Adrenal gland (tissue), 12 donors: ENCODE measurements around the gene TACC2. TPM values are rescaled to one million over a fixed set of nuclear protein-coding genes. Genes with fewer than 3 reads are reported as not detected.

ENCODE experiments used
- DNase-seq, 7 donors: peaks; one replicate each; pipeline ENCODE4 v3.0.0-alpha.2; 2019 to 2020
- H3K27ac ChIP-seq, 5 donors: fragments of 200-600 bp; sonication (generic) in 4 of 5; 1 replicate in 3 of 5; 2 replicates in 2 of 5; pipeline versions ENCODE4 v1.5.1 to v1.8.0; 2016 to 2020; ENCODE audit warnings: mild to moderate bottlenecking in 1 of 5
- H3K27me3 ChIP-seq: fragments of 200-600 bp; 2 replicates; pipeline ENCODE4 v1.8.0; 2021
- H3K36me3 ChIP-seq, 2 donors: fragments of 200-600 bp; replicated peaks in 1 of 2; 1 replicate in 1 of 2; 2 replicates in 1 of 2; pipeline versions ENCODE4 v1.5.1 to v1.8.0; 2018 to 2022
- H3K4me1 ChIP-seq, 2 donors: fragments of 200-600 bp; replicated peaks in 1 of 2; 1 replicate in 1 of 2; 2 replicates in 1 of 2; pipeline versions ENCODE4 v1.5.1 to v1.8.0; 2018 to 2021
- H3K4me3 ChIP-seq, 4 donors: fragments of 200-600 bp; sonication (generic) in 3 of 4; one replicate each; pipeline ENCODE4 v1.5.1; 2016 to 2018
- H3K9me3 ChIP-seq, 3 donors: fragments of 200-600 bp; sonication (generic) in 1 of 3; replicated peaks in 1 of 3; 1 replicate in 2 of 3; 2 replicates in 1 of 3; pipeline versions ENCODE4 v1.5.1 to v1.8.0; 2016 to 2021
- POLR2A ChIP-seq, 2 donors: fragments of 450-650 bp; IDR thresholded peaks; one replicate each; pipeline ENCODE4 v1.6.1; 2017; ENCODE audit warnings: antibody characterized with exemption in 2 of 2, mild to moderate bottlenecking in 2 of 2, moderate library complexity in 1 of 2
- WGBS, 4 donors: extraction: QIAGEN DNeasy Blood & Tissue Kit in 2 of 4; methylation state at CpG; one replicate each; pipeline versions ENCODE4 v1.1.5 to v1.1.7; 2013 to 2017; 5-methylcytosine and 5-hydroxymethylcytosine counted together
- intact Hi-C, 2 donors: fragments of 100-400 bp; cut with DNase I; formaldehyde crosslinking; loops; one replicate each; pipeline versions ENCODE4 v1.14.1 to v1.15.0; 2022 to 2023
- polyA plus RNA-seq, 3 donors: library from polyadenylated mRNA; stranded (reverse); fragments of 200-250 nt in 2 of 3; fragments of 350-450 nt in 1 of 3; fragmentation: Illumina TruSeq in 1 of 3; extraction: RNeasy Lipid Tissue Mini Kit (QIAGEN cat#74804) in 1 of 3; gene quantifications; one replicate each; pipeline ENCODE4 v1.2.3, GENCODE V29; 2013 to 2014
- total RNA-seq, 9 donors: library from RNA; depleted of rRNA in 4 of 9; stranded (reverse); fragments of >200 nt in 4 of 9; fragments of 120-200 nt in 1 of 9; fragmentation: NEBNext Ultra II Directional in 1 of 9; extraction: Animal tissue kit (Norgen Biotek cat#: 25700) in 1 of 9; gene quantifications; one replicate each; pipeline versions ENCODE4 v1.1.0 to v1.2.4, GENCODE V29; 2013 to 2023
- TF ChIP-seq, protein P1 (sequence below), 6 experiments: fragments of 450-650 bp in 4 of 6; fragments of 200-600 bp in 2 of 6; sonication (generic) in 1 of 6; IDR thresholded peaks; 1 replicate in 5 of 6; 2 replicates in 1 of 6; pipeline versions ENCODE4 v1.5.1 to v1.8.0; 2016 to 2021; ENCODE audit warnings: antibody characterized with exemption in 6 of 6, mild to moderate bottlenecking in 2 of 6, moderate library complexity in 1 of 6
- donor health status: healthy with polysubstance abuse.
- donor health status: Bipolar disorder and iron deficiency.
- donor health status: DM: yes; HTN: yes; CAD: no.
- donor health status: DM: no; HTN: no; CAD: no.
- donor health status: DM: no; HTN: no; CAD: no.
- donor health status: DM: yes; HTN: yes; CAD: no.

TACC2 gene
- total and polyA plus RNA-seq, 12 donors: 11.3 to 45.7 (median 26.3) TPM

GRCh38 chr10:122265896-122266295 lies 276.9 kb downstream of the TACC2 start:
- TF ChIP-seq, protein P1, sequence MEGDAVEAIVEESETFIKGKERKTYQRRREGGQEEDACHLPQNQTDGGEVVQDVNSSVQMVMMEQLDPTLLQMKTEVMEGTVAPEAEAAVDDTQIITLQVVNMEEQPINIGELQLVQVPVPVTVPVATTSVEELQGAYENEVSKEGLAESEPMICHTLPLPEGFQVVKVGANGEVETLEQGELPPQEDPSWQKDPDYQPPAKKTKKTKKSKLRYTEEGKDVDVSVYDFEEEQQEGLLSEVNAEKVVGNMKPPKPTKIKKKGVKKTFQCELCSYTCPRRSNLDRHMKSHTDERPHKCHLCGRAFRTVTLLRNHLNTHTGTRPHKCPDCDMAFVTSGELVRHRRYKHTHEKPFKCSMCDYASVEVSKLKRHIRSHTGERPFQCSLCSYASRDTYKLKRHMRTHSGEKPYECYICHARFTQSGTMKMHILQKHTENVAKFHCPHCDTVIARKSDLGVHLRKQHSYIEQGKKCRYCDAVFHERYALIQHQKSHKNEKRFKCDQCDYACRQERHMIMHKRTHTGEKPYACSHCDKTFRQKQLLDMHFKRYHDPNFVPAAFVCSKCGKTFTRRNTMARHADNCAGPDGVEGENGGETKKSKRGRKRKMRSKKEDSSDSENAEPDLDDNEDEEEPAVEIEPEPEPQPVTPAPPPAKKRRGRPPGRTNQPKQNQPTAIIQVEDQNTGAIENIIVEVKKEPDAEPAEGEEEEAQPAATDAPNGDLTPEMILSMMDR (IDR thresholded peaks at IDR 0.05): no peak
- TF ChIP-seq POLR2A (IDR thresholded peaks at IDR 0.05): no peak
- Histone ChIP-seq H3K27ac (no peak overlapping the region), H3K9me3 (peaks cover 0 to 6% (median 0%) of the 10 kb centered on the region in 3 donors), H3K27me3 (no peaks in the 10 kb centered on the region), H3K36me3 (no peaks in the 10 kb centered on the region), H3K4me3 (no peak overlapping the region), H3K4me1 (no peaks in the 10 kb centered on the region)
- no peak for DNase-seq
- 68 to 82% (median 77%) methylated on average over 6 of the region's 6 CpGs for WGBS, 4 donors
- intact Hi-C loops: no loop called here

DNA sequence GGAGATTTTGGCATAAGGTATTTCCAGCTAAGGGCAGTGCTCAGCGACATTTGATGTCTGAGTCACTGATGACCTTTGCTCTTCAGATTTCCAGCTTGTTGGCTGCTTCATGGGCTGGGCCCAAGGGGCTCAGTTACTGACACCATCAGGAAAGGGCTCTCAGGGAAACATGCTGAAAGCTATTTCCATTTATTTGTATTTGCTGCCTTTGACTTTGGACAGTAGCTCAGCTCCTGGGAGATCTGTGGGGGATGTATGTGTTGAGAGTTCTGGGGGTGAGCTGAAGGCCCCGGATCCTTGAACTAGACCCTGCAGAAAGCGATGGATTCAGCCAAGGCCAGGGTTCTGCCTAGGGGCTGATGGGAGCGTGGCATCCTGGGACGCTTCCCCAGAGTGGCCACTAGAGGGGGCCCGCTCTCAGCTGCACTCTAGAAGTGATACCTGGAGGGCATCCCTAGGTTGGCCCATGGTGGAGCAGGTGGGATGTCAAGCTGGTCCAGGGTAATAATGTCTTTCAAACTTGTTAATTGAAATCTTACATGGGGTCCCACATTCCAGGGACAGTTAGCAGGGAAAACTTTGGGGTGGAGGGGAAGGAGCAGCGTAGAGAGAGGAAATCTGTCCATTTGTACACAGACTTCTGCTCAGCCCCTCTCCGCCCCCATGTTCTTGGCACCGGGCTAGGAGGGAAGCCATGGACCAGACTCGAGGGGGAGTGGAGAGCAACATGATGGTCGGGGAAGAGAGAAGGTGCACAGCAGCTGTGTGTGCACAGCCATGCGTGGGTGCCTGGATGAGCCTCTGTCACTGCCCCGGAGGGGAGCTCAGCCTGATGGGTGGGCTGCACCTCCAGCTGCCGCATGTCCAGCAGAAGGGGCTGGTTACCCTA lies 279.1 kb downstream of the TACC2 start:
- Histone ChIP-seq H3K27ac (no peak overlapping the region), H3K9me3 (no peaks in the 10 kb centered on the region), H3K36me3 (no peaks in the 10 kb centered on the region), H3K4me1 (no peaks in the 10 kb centered on the region), H3K4me3 (no peak overlapping the region), H3K27me3 (no peaks in the 10 kb centered on the region)
- WGBS, 4 donors: 35 to 54% (median 44%) methylated on average over 11 to 14 of the region's 14 CpGs
- TF ChIP-seq, protein P1 (IDR thresholded peaks at IDR 0.05): peak; percentile 51 to 90 (median 74)
- TF ChIP-seq POLR2A (IDR thresholded peaks at IDR 0.05): no peak
- DNase-seq: peak; percentile 33 to 72 (median 45)
- intact Hi-C loops: no loop called here

DNA sequence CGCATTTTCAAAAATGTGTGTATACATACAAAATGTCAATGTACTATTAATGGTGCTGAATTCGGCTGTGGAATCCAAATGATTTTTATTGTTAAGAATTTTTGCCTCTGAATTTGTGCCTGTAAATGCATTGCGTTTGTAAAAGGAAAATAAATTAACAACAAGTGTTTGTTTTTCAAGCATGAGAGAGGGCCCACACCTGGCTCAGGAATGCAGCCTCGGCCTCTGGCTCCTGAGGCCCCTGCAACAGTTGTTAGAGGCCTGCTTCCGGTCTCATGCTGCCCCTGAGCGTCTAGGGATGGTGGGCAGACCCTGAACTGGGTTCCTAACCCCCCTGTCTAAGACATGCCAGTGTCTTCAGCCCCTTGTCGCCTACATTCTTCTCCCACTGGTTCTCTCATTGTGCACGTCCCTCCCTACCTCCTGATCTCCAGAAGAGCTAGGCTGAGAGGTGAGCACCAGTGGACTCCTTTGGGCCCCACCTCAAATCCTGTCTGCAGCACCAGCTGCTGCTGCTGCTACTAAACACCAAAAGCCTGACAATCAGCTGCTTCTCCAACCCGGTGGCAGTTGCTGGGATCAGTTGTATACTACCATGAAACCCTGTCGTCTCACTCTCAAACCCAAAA lies 280.2 kb downstream of the TACC2 start:
- Histone ChIP-seq H3K27ac (no peak overlapping the region), H3K9me3 (no peaks in the 10 kb centered on the region), H3K4me3 (no peak overlapping the region), H3K4me1 (no peaks in the 10 kb centered on the region), H3K36me3 (no peaks in the 10 kb centered on the region), H3K27me3 (no peaks in the 10 kb centered on the region)
- intact Hi-C loops: no loop called here
- DNase-seq: no peak
- TF ChIP-seq, protein P1 (IDR thresholded peaks at IDR 0.05): no peak
- TF ChIP-seq POLR2A (IDR thresholded peaks at IDR 0.05): no peak
- 84 to 89% (median 86%) methylated on average over 8 to 10 of the region's 10 CpGs for WGBS, 4 donors

DNA sequence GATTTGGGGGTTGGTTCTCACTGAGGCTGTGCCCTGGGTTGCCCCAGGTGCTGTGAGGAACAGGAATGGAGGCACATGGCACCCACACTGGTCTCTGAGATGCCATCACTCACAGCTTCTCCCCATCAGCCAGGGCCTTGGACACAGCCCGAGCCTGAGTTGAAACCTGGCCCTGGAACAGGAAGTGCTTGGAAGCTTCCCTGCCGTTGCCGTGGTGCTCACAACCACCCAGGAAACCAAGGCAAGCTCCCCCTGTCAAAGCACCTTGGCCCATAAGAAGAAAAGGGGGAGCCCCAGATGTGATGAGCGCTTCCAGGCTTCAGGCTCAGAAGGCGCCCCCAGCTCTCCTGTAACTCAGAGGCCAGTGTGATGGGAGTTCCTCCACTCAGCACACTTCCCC lies 282.1 kb downstream of the TACC2 start, which contains the start of gene BTBD16:
TSS of gene BTBD16 (plus strand) at position 221 of the 400 bp plus-strand sequence. CDS start 3,786 bp downstream, outside the sequence.
- Histone ChIP-seq H3K9me3 (no peaks in the 10 kb centered on the region), H3K27ac (no peak within 1 kb of the TSS), H3K27me3 (no peaks in the 10 kb centered on the region), H3K4me1 (no peaks in the 10 kb centered on the region), H3K36me3 (no peaks in the 10 kb centered on the region), H3K4me3 (no peak within 1 kb of the TSS)
- intact Hi-C loops: no loop called here
- TF ChIP-seq POLR2A (IDR thresholded peaks at IDR 0.05): no peak
- TF ChIP-seq, protein P1 (IDR thresholded peaks at IDR 0.05): no peak
- no peak for DNase-seq
- 55 to 70% (median 64%) methylated on average over 4 to 5 of the region's 5 CpGs for WGBS, 4 donors
